ENCODE results near the gene FSTL3. TPM values are rescaled to one million over a fixed set of nuclear protein-coding genes. Genes with fewer than 3 reads are reported as not detected.
A peak's percentile ranks its signal among the peaks of the same experiment; 100 is the strongest.

Gene FSTL3
- total and polyA plus RNA-seq, 12 donors, result 87.4 to 464 (median 176) TPM

- no peak for DNase-seq
- TF ChIP-seq POLR2A (IDR thresholded peaks at IDR 0.05) (no peak), CTCF (IDR thresholded peaks at IDR 0.05) (no peak)
- no peak overlapping the region for H3K4me3 ChIP-seq
- intact Hi-C loops (cut with DNase I), result no loop called here
- no peaks in the 10 kb centered on the region for H3K27me3 ChIP-seq
- H3K36me3 ChIP-seq (replicated peaks in 1 of 2), result no peaks in the 10 kb centered on the region
- no peaks in the 10 kb centered on the region for H3K9me3 ChIP-seq (replicated peaks in 1 of 3)
- no peaks in the 10 kb centered on the region for H3K4me1 ChIP-seq (replicated peaks in 1 of 2)
- WGBS, 4 donors, result 82 to 88% (median 85%) methylated on average over 8 to 31 of the region's 31 CpGs
- no peak overlapping the region for H3K27ac ChIP-seq
Measured at GRCh38 chr19:685454-685931, 9.3 kb downstream of the FSTL3 start.

- Histone ChIP-seq H3K9me3 (replicated peaks in 1 of 3) (no peaks in the 10 kb centered on the region), H3K27ac (no peak overlapping the region), H3K36me3 (replicated peaks in 1 of 2) (no peaks in the 10 kb centered on the region), H3K27me3 (no peaks in the 10 kb centered on the region), H3K4me3 (no peak overlapping the region), H3K4me1 (replicated peaks in 1 of 2) (no peaks in the 10 kb centered on the region)
- DNase-seq, result no peak
- TF ChIP-seq CTCF (IDR thresholded peaks at IDR 0.05) (no peak), POLR2A (IDR thresholded peaks at IDR 0.05) (no peak)
- intact Hi-C loops (cut with DNase I), result no loop called here
- 74 to 91% (median 83%) methylated on average over 3 to 17 of the region's 17 CpGs for WGBS, 4 donors
Measured at GRCh38 chr19:686589-687297, 10.6 kb downstream of the FSTL3 start.

- H3K27me3 ChIP-seq, result no peaks in the 10 kb centered on the region
- no peak for DNase-seq
- H3K36me3 ChIP-seq (replicated peaks in 1 of 2), result no peaks in the 10 kb centered on the region
- H3K4me3 ChIP-seq, result no peak overlapping the region
- WGBS, 4 donors, result 85 to 89% (median 88%) methylated on average over 9 to 11 of the region's 11 CpGs
- intact Hi-C loops (cut with DNase I), result no loop called here
- TF ChIP-seq POLR2A (IDR thresholded peaks at IDR 0.05), result no peak
- no peak for TF ChIP-seq CTCF (IDR thresholded peaks at IDR 0.05)
- no peak overlapping the region for H3K27ac ChIP-seq
- H3K9me3 ChIP-seq (replicated peaks in 1 of 3), result no peaks in the 10 kb centered on the region
- H3K4me1 ChIP-seq (replicated peaks in 1 of 2), result no peaks in the 10 kb centered on the region
Measured at GRCh38 chr19:687569-688166, 11.5 kb downstream of the FSTL3 start.

- Histone ChIP-seq H3K27ac (no peak overlapping the region), H3K36me3 (replicated peaks in 1 of 2) (no peaks in the 10 kb centered on the region), H3K4me3 (no peak overlapping the region), H3K9me3 (replicated peaks in 1 of 3) (no peaks in the 10 kb centered on the region), H3K4me1 (replicated peaks in 1 of 2) (no peaks in the 10 kb centered on the region), H3K27me3 (no peaks in the 10 kb centered on the region)
- intact Hi-C loops (cut with DNase I), result no loop called here
- peak in 1 of 7 donors; percentile 57 for DNase-seq
- TF ChIP-seq POLR2A (IDR thresholded peaks at IDR 0.05), result no peak
- no peak for TF ChIP-seq CTCF (IDR thresholded peaks at IDR 0.05)
- WGBS, 4 donors, result 50 to 82% (median 64%) methylated on average over 15 of the region's 15 CpGs
Measured at GRCh38 chr19:688214-688613, 12.0 kb downstream of the FSTL3 start.
